ENCODE results near the gene KRT20. TPM values are rescaled to one million over a fixed set of nuclear protein-coding genes. Genes with fewer than 3 reads are reported as not detected.

Gene KRT20
- total and polyA plus RNA-seq, 2 of the 13 experiments (the other 11 are each of a cell fraction or from before 2014, with no cell fraction given): 0.13 to 0.20 TPM

- peaks cover 10% of the 10 kb centered on the region; the same call in 1 of the 2 replicates for H3K4me1 ChIP-seq (ENCODE audit: insufficient read depth, low read length)
- H3K9ac ChIP-seq (ENCODE audit: insufficient read depth, low read depth, low read length): no peak overlapping the region
- WGBS (ENCODE audit: low lambda C conversion rate): 33% methylated on average over 4 of the region's 4 CpGs
Measured at GRCh38 chr17:40849723-40850122, 35.3 kb downstream of the KRT20 start.

More at GRCh38 chr17:40849723-40850122, 35.3 kb downstream of the KRT20 start:
- Histone ChIP-seq H3K4me3 (replicated peaks in 1 of 3; ENCODE audit: insufficient read depth in 1 of 3, low read depth in 2 of 3, low read length in 3 of 3) (no peak overlapping the region), H3K27me3 (ENCODE audit: control insufficient read depth in 1 of 2, insufficient read depth in 2 of 2, low read length in 2 of 2) (0 out of 5 replicates have a peak, but pooled peaks cover 0 to 3% of the 10 kb centered on the region in 2 experiments), H3K9me3 (ENCODE audit: low read length) (no peaks in the 10 kb centered on the region), H4K20me1 (ENCODE audit: insufficient read depth, low read length) (no peaks in the 10 kb centered on the region), H3K27ac (ENCODE audit: extremely low read length, insufficient read depth, low read length) (no peak overlapping the region), H3K36me3 (replicated peaks in 1 of 2; ENCODE audit: control insufficient read depth in 1 of 2, insufficient read depth in 2 of 2, low read length in 2 of 2) (no peaks in the 10 kb centered on the region), H2AFZ (ENCODE audit: low read length) (no peak overlapping the region), H3K4me2 (ENCODE audit: low read depth, low read length) (no peak overlapping the region), H3K79me2 (ENCODE audit: insufficient read depth, low read length) (no peaks in the 10 kb centered on the region)
- no peak for TF ChIP-seq NCOA2 (CRISPR knock-in tag; IDR thresholded peaks at IDR 0.05)
- TF ChIP-seq POLR2A (IDR thresholded peaks at IDR 0.05; ENCODE audit: insufficient read depth in 1 of 2, low read depth in 2 of 2, low read length in 2 of 2): no peak
- TF ChIP-seq ZFP36L1 (CRISPR knock-in tag; IDR thresholded peaks at IDR 0.05): no peak
- no peak for TF ChIP-seq ZNF331 (CRISPR knock-in tag; IDR thresholded peaks at IDR 0.05)
- TF ChIP-seq DZIP1 (CRISPR knock-in tag; IDR thresholded peaks at IDR 0.05): no peak
- TF ChIP-seq MXI1 (IDR thresholded peaks at IDR 0.05; ENCODE audit: borderline replicate concordance, low read depth, low read length): no peak
- no peak for TF ChIP-seq ZBTB3 (CRISPR knock-in tag; IDR thresholded peaks at IDR 0.05; ENCODE audit: borderline replicate concordance, low read depth)
- no peak for TF ChIP-seq SOX5 (CRISPR knock-in tag; IDR thresholded peaks at IDR 0.05; ENCODE audit: borderline replicate concordance)
- TF ChIP-seq, protein P1, sequence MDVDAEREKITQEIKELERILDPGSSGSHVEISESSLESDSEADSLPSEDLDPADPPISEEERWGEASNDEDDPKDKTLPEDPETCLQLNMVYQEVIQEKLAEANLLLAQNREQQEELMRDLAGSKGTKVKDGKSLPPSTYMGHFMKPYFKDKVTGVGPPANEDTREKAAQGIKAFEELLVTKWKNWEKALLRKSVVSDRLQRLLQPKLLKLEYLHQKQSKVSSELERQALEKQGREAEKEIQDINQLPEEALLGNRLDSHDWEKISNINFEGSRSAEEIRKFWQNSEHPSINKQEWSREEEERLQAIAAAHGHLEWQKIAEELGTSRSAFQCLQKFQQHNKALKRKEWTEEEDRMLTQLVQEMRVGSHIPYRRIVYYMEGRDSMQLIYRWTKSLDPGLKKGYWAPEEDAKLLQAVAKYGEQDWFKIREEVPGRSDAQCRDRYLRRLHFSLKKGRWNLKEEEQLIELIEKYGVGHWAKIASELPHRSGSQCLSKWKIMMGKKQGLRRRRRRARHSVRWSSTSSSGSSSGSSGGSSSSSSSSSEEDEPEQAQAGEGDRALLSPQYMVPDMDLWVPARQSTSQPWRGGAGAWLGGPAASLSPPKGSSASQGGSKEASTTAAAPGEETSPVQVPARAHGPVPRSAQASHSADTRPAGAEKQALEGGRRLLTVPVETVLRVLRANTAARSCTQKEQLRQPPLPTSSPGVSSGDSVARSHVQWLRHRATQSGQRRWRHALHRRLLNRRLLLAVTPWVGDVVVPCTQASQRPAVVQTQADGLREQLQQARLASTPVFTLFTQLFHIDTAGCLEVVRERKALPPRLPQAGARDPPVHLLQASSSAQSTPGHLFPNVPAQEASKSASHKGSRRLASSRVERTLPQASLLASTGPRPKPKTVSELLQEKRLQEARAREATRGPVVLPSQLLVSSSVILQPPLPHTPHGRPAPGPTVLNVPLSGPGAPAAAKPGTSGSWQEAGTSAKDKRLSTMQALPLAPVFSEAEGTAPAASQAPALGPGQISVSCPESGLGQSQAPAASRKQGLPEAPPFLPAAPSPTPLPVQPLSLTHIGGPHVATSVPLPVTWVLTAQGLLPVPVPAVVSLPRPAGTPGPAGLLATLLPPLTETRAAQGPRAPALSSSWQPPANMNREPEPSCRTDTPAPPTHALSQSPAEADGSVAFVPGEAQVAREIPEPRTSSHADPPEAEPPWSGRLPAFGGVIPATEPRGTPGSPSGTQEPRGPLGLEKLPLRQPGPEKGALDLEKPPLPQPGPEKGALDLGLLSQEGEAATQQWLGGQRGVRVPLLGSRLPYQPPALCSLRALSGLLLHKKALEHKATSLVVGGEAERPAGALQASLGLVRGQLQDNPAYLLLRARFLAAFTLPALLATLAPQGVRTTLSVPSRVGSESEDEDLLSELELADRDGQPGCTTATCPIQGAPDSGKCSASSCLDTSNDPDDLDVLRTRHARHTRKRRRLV (CRISPR knock-in tag; IDR thresholded peaks at IDR 0.05): no peak
- no peak for DNase-seq (ENCODE audit: low spot score)
- BruUV-seq (replicated peaks): no TSS peak
- no peak for ATAC-seq
- intact Hi-C loops (cut with micrococcal nuclease; ENCODE audit: unreplicated experiment): loop anchor here (5.0 kb wide), 1 partner anchor 232 kb away; no protein-coding TSS in a partner anchor
- POLR2A ChIA-PET: no interaction called here
- in situ Hi-C loops (cut with HindIII; ENCODE audit: extremely low pct_ligation_motif_present, low pct_unique_long_range_greater_than_20kb): no loop called here
- CTCF ChIA-PET (ENCODE audit: low intra/inter-chr PET ratio, low total read pairs): no interaction called here
- no peak for FAIRE-seq

Measured in HepG2 (cell line).